MCF 10A (cell line): ENCODE results near the gene GALNT15. TPM values are rescaled to one million over a fixed set of nuclear protein-coding genes. Genes with fewer than 3 reads are reported as not detected.

Experiments used
- BruUV-seq: library from RNA; stranded (reverse); fragments of 400-500 nt; replicated peaks from 2 replicates; lab custom pipeline; 2021; lab: Mats Ljungman, UMichigan
- CTCF ChIA-PET: fragments of 300-600 bp; sonication (Branson Sonifier 250); formaldehyde crosslinking; extraction: SDS; loops from one replicate; lab custom pipeline; 2021; ENCODE audit warnings: antibody characterized with exemption, inconsistent platforms; lab: Yijun Ruan, JAX
- POLR2A ChIA-PET: fragments of 300-600, 350-650 bp; sonication (Branson Sonifier 250); formaldehyde crosslinking; extraction: SDS; loops from one replicate; lab custom pipeline; 2020; ENCODE audit warnings: antibody characterized with exemption, inconsistent platforms; lab: Yijun Ruan, JAX
- DNase-seq: peaks from one replicate; pipeline ENCODE4 v3.0.0-alpha.2; 2018; ENCODE audit not compliant: unreplicated experiment
- H3K27ac Mint-ChIP-seq: one replicate; pipeline ENCODE4 v1.8.0; 2022; ENCODE audit warnings: mild to moderate bottlenecking, low read depth, mixed read lengths; ENCODE audit not compliant: unreplicated experiment
- H3K27me3 Mint-ChIP-seq: one replicate; pipeline ENCODE4 v1.8.0; 2022; ENCODE audit warnings: mixed read lengths; ENCODE audit not compliant: insufficient read depth, unreplicated experiment
- H3K36me3 Mint-ChIP-seq: one replicate; pipeline ENCODE4 v1.8.0; 2022; ENCODE audit warnings: mild to moderate bottlenecking, moderate library complexity, mixed read lengths; ENCODE audit not compliant: insufficient read depth, unreplicated experiment
- H3K4me1 Mint-ChIP-seq: one replicate; pipeline ENCODE4 v1.8.0; 2022; ENCODE audit warnings: mixed read lengths; ENCODE audit not compliant: insufficient read depth, unreplicated experiment
- H3K4me3 Mint-ChIP-seq: one replicate; pipeline ENCODE4 v1.8.0; 2022; ENCODE audit warnings: mild to moderate bottlenecking, moderate library complexity, mixed read lengths; ENCODE audit not compliant: unreplicated experiment
- H3K9me3 Mint-ChIP-seq: one replicate; pipeline ENCODE4 v1.8.0; 2022; ENCODE audit warnings: mixed read lengths; ENCODE audit not compliant: unreplicated experiment
- intact Hi-C: fragments of 100-400 bp; cut with micrococcal nuclease; formaldehyde crosslinking; loops from 2 replicates; pipeline ENCODE4 v1.14.1; 2022
- total RNA-seq: library from RNA; stranded (reverse); gene quantifications from 2 replicates; pipeline ENCODE4 v1.2.3, GENCODE V29; 2022
- TF ChIP-seq, protein P1 (sequence below): fragments of 200-600 bp; IDR thresholded peaks from one replicate; pipeline ENCODE4 v1.8.0; 2022; ENCODE audit warnings: antibody characterized with exemption, mild to moderate bottlenecking; ENCODE audit not compliant: unreplicated experiment

GALNT15 gene
- total RNA-seq, 1 experiment from 2014 or later = 3.0 TPM

DNA sequence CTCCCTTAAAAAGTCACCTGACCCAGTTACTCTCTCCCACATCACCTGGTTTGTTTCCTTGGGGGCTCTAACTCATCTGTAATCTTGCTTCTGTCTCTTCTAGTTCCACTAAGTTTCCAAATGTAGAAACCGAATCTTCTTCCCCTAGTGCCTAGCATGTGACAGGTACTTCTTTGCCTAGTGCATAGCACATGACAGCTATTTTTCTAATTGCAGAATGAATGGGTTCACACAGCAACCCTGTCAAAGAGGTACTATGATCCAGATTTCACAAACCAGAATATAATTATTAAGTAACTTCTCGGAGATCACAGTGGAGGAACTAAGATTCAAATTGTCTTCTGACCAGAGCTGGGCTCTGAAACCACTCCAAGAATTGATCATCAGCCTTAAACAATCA, 82.8 kb downstream of the GALNT15 start:
- ChIA-PET POLR2A (interaction anchor here (0.6 kb wide), 1 partner anchor 34 kb away, joined by 3 read pairs; no protein-coding TSS in a partner anchor), CTCF (interaction anchor here (0.6 kb wide), 1 partner anchor 321 kb away, joined by 4 read pairs; no protein-coding TSS in a partner anchor)
- H3K36me3 Mint-ChIP-seq = peaks cover 22% of the 10 kb centered on the region

DNA sequence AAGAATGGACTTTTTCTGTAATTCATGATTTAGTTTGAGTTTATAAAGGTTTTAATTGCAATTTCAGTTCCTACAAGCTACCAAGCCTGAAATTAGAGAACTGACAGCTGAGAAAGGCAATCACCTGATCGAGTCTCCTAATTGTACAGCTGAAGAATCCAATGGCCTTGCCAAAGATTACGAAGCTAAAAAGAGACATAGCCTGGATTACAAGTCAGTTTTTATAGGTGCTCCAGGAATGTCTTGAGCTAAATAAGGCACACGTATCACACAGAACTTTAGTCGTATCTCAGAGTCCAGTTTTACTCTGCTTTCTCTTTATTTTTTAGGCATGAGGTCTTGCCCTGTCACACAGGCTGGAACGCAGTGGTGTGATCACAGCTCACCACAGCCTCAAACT, 83.7 kb downstream of the GALNT15 start:
- peaks cover 10% of the 10 kb centered on the region for H3K4me1 Mint-ChIP-seq
- peaks cover 22% of the 10 kb centered on the region for H3K36me3 Mint-ChIP-seq
- ChIA-PET POLR2A (no interaction called here), CTCF (interaction anchor here (0.6 to 1.7 kb wide), 4 partner anchors 9 to 209 kb away, joined by 3 to 7 read pairs (median 3); no protein-coding TSS in a partner anchor)
- no peaks in the 10 kb centered on the region for H3K27me3 Mint-ChIP-seq
- no TSS peak for BruUV-seq
- TF ChIP-seq, protein P1, sequence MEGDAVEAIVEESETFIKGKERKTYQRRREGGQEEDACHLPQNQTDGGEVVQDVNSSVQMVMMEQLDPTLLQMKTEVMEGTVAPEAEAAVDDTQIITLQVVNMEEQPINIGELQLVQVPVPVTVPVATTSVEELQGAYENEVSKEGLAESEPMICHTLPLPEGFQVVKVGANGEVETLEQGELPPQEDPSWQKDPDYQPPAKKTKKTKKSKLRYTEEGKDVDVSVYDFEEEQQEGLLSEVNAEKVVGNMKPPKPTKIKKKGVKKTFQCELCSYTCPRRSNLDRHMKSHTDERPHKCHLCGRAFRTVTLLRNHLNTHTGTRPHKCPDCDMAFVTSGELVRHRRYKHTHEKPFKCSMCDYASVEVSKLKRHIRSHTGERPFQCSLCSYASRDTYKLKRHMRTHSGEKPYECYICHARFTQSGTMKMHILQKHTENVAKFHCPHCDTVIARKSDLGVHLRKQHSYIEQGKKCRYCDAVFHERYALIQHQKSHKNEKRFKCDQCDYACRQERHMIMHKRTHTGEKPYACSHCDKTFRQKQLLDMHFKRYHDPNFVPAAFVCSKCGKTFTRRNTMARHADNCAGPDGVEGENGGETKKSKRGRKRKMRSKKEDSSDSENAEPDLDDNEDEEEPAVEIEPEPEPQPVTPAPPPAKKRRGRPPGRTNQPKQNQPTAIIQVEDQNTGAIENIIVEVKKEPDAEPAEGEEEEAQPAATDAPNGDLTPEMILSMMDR = no peak
- no peaks in the 10 kb centered on the region for H3K9me3 Mint-ChIP-seq
- no peak for DNase-seq
- no peak overlapping the region for H3K27ac Mint-ChIP-seq
- H3K4me3 Mint-ChIP-seq = no peak overlapping the region
- intact Hi-C loops = no loop called here

More for the DNA sequence above, 82.8 kb downstream of the GALNT15 start:
- no TSS peak for BruUV-seq
- TF ChIP-seq, protein P1 = no peak
- Mint-ChIP-seq H3K27ac (no peak overlapping the region), H3K9me3 (no peaks in the 10 kb centered on the region), H3K27me3 (no peaks in the 10 kb centered on the region), H3K4me3 (no peak overlapping the region), H3K4me1 (peaks cover 18% of the 10 kb centered on the region)
- intact Hi-C loops = no loop called here
- no peak for DNase-seq

DNA sequence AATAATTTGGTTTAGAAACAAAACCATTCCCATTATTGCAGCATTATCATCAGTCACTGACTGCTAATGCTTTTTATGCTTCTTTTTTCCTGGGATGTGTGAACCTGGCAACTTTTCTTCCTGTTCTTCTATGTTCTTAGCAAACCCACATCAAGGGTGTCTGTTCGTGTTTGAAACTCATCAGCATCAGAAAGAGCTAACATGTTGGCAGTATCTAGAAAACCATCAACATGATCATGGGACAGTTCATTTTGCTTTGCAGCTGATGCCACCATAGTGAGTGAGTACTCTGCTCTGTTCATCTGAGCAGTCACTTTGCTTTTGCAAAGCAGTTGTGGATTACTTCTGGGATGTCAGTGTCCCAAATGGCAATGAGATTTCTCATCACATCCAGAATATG, 84.4 kb downstream of the GALNT15 start:
- Mint-ChIP-seq H3K27me3 (no peaks in the 10 kb centered on the region), H3K27ac (no peak overlapping the region), H3K4me1 (peaks cover 5% of the 10 kb centered on the region), H3K9me3 (no peaks in the 10 kb centered on the region), H3K4me3 (no peak overlapping the region), H3K36me3 (peaks cover 22% of the 10 kb centered on the region)
- intact Hi-C loops = no loop called here
- TF ChIP-seq, protein P1 = no peak
- DNase-seq = no peak
- BruUV-seq = no TSS peak
- ChIA-PET CTCF (interaction anchor here (0.6 to 1.7 kb wide), 4 partner anchors 8 to 210 kb away, joined by 3 to 7 read pairs (median 3); no protein-coding TSS in a partner anchor), POLR2A (no interaction called here)

DNA sequence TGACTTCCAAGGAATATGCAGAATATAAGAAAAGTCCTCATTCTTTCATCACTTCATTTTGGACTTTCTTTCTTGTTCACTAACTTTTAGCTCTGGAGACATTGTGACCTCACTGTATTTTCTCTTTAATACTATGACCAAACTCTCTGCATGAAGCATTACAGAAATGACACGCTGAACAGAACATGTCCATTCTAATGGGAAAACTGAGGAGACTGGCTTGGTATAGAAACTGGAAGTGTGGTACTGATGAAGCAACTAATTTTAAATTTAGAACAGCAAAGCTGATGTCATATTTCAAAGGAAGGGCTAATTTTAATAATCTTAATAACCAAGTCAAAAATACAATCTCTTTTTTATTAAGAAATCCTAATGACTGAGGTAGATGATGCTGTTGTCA, 85.6 kb downstream of the GALNT15 start:
- CTCF ChIA-PET = interaction anchor here (2.0 kb wide), 1 partner anchor 12 kb away, joined by 6 read pairs; no protein-coding TSS in a partner anchor

More for the DNA sequence above, 85.6 kb downstream of the GALNT15 start:
- TF ChIP-seq, protein P1 = no peak
- intact Hi-C loops = no loop called here
- no peaks in the 10 kb centered on the region for H3K27me3 Mint-ChIP-seq
- DNase-seq = no peak
- no peak overlapping the region for H3K4me3 Mint-ChIP-seq
- H3K9me3 Mint-ChIP-seq = no peaks in the 10 kb centered on the region
- H3K27ac Mint-ChIP-seq = no peak overlapping the region
- H3K4me1 Mint-ChIP-seq = peaks cover 7% of the 10 kb centered on the region
- POLR2A ChIA-PET = interaction anchor here (0.7 to 0.9 kb wide), 2 partner anchors 207 to 400 kb away, joined by 3 read pairs; no protein-coding TSS in a partner anchor
- no TSS peak for BruUV-seq
- peaks cover 27% of the 10 kb centered on the region for H3K36me3 Mint-ChIP-seq
